ENCODE data around the gene TDRD1.
"Not testable (repeated sequence)": the region's sequence is repeated elsewhere in the genome, so short reads cannot be mapped to it uniquely, and the experiment has no call there.

The TDRD1 gene, protein sequence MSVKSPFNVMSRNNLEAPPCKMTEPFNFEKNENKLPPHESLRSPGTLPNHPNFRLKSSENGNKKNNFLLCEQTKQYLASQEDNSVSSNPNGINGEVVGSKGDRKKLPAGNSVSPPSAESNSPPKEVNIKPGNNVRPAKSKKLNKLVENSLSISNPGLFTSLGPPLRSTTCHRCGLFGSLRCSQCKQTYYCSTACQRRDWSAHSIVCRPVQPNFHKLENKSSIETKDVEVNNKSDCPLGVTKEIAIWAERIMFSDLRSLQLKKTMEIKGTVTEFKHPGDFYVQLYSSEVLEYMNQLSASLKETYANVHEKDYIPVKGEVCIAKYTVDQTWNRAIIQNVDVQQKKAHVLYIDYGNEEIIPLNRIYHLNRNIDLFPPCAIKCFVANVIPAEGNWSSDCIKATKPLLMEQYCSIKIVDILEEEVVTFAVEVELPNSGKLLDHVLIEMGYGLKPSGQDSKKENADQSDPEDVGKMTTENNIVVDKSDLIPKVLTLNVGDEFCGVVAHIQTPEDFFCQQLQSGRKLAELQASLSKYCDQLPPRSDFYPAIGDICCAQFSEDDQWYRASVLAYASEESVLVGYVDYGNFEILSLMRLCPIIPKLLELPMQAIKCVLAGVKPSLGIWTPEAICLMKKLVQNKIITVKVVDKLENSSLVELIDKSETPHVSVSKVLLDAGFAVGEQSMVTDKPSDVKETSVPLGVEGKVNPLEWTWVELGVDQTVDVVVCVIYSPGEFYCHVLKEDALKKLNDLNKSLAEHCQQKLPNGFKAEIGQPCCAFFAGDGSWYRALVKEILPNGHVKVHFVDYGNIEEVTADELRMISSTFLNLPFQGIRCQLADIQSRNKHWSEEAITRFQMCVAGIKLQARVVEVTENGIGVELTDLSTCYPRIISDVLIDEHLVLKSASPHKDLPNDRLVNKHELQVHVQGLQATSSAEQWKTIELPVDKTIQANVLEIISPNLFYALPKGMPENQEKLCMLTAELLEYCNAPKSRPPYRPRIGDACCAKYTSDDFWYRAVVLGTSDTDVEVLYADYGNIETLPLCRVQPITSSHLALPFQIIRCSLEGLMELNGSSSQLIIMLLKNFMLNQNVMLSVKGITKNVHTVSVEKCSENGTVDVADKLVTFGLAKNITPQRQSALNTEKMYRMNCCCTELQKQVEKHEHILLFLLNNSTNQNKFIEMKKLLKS

DNA sequence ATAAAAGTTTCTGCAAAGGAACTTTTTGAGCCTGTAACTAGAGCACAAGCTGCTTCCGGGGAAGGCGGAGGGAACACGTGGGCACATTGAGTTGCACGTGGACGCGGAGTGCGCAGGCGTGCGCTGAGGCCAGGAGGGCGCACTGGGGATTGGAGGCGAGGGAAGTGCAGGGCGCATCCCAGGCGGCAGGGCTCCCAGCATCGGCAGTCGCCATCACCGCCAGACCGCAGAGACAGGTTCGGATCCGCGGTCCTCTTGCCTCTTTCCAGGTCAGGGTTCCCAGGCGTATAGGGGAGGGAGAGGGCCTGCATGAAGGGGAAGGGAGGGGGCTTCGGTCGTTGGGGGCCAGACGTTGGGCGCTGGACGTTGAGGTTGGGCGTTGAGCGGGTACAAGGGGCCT, at the start of gene TDRD1:
TSS of gene TDRD1 (plus strand) at position 206 of the 400 bp plus-strand sequence. CDS start 8,479 bp downstream, outside the sequence.
- FAIRE-seq: no peak

DNA sequence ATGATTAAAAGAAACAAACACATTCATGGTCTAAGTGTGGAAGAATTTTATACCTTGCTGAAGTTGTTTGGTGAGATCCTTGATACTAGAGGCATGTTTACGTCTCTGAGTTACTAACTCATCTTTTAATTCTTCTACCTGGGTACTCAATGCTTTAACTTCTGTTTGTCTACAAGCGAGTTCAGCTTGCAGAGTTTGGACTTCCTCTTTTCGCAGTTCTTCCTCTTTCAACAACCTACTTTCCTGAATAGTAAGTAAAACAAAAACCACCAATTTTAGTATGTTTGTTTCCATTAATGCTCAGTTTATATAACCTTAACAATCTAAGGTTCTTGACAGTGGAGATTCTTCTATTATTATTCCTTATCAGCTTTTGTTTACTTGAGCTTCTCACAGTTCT, 48.1 kb upstream of the TDRD1 start:
- FAIRE-seq: no peak

DNA sequence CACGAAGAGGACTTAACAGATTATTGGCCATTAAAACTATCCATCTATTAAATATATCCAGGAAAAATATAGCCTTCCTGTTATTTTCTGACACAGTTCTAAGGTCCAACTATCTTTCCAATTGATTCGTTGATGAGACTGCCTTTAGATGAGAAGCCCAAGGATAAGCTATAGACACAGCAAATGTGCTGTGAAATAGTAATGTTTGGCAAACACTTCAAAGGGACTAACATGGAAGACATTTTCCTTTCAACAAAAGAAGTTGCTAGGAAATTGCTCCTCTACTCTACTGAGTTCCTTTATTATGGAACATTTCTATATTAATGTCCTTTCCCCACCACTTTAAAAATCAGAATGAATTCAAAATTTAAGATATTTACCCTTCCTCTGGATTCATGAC, 43.7 kb upstream of the TDRD1 start:
- FAIRE-seq: no peak

DNA sequence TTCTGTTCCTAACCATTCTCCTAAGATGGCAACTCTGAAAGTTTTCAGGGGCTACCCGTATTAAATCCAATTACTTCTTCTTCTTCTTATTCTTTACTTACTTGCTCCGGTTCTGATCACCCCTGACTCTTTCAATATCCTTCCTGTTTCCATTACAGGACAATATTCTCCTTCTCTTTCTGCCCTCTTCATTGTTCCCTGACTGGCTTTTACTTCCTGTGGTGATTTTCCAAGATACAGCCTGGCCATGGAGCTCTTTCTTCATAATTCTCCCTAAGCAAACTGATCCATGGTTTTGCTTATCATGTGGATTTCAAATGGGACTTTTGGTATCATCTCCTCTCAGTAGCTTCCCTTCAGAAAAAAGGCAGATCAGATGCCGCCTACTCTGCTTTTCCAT, 40.6 kb upstream of the TDRD1 start:
- FAIRE-seq: no peak

DNA sequence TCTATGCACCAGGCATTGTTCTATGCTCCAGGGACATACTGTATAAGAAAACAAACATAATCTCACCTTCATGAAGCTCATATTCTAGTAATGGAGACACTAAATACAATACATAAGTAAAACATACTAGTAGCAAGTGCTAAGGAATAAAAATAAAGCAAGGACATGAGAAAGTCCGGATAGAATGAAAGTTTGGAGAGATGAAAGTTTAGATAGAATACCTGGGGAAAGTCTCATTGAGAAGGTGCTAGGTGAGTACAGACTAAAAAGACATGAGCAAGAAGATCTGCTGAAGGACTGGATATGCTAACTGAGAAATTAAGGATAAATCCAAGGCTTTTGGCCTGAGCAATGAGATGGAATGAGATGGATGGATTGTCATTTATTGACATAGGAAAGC, 39.1 kb upstream of the TDRD1 start:
- FAIRE-seq: no peak

DNA sequence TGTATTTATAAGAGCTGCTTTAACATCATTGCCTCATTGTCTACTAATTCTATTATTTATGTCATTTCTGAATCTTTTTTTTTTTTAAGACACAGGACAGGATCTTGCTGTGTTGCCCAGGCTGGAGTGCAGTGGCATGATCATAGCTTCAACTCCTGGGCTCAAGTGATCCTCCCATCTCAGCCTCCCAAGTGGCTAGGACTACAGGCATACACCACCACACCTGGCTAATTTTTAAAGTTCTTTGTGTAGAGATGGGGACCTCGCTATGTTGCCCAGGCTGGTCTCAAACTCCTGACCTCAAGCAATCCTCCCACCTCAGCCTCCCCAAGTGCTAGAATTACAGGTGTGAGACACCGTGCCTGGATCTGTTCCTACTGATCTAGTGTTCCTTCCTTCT, 38.3 kb upstream of the TDRD1 start:
- FAIRE-seq: not testable (repeated sequence)

DNA sequence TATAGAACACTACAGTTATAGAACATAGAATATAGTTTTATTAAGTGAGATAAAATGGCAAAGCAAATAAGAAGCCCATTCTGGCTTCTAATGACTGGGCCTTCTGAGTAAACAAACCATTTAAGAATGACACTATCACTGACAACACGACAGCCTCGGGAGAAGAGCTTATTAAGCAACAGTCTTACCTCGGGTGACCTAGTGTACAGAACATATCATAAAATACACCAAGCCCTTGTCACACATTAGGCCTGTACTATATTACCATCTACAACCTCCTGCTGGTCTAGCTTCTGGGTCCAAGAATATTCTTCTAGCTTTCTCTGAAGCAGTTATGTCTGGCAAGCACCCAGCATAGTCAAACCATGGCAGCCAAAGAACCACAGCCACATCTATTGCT, 37.1 kb upstream of the TDRD1 start:
- FAIRE-seq: no peak

DNA sequence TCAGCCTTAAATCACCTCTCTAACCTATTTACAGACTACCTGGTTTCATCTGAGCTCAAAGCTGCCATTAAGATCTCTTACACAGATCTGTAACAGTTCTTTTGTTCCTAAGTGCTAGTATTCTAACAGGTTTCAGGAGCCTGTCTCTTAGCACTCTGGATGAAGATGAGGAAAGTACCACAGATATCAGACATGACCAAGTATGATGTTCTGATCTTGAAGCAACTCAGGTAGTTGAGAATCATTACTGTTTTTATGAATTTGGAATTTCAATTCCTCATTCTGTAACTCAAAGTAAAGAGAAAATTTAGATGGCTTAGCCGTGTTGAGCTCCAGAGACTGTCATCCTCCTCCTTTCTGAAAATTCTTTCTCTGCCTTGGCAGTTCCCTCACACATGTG, 36.0 kb upstream of the TDRD1 start:
- no peak for FAIRE-seq

DNA sequence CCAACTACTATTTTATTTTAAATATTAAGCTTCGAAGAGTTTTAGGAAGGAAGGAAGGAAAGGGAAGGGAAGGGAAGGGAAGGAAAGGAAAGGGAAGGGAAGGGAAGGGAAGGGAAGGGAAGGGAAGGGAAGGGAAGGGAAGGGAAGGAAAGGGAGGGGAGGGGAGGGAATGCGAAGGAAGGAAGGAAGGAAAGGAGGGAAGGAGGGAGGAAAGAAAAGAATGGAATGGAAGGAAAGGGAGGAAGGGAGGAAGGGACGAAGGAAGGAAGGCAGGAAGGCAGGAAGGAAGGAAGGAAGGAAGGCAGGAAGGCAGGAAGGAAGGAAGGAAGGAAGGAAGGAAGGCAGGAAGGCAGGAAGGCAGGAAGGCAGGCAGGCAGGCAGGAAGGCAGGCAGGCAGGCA, 29.7 kb upstream of the TDRD1 start:
- not testable (repeated sequence) for FAIRE-seq

DNA sequence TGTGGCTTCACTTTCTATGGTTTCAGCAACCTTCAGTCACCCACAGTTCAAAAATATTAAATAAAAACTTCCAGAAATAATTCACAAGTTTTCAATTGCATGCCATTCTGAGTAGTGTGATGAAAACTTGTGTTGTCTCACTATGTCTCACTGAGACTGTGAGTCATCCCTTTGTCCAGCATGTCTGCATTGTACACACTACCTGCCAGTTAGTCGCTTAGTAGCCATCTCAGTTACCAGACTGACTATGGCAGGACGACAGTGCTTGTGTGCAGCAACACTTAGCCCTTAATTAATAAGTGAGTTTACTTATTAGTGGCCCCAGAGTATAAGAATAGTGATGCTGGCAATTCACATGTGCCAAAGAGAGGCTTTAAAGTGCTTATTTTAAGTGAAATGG, 27.7 kb upstream of the TDRD1 start:
- FAIRE-seq: no peak

DNA sequence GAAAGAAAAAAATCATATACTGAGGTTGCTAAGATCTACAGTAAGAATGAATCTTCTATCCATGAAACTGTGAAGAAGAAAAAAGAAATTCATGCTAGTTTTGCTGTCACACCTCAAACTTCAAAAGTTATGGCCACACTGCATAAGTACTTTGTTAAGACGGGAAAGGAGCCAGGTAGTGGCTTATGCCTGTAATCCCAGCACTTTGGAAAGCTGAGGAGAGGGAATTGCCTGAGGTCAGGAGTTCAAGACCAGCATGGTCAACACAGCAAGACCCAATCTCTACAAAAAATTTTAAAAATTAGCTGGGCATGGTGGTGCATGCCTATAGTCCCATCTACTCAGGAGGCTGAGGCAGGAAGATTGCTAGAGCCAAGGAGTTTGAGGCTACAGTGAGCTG, 27.3 kb upstream of the TDRD1 start:
- FAIRE-seq: no peak

DNA sequence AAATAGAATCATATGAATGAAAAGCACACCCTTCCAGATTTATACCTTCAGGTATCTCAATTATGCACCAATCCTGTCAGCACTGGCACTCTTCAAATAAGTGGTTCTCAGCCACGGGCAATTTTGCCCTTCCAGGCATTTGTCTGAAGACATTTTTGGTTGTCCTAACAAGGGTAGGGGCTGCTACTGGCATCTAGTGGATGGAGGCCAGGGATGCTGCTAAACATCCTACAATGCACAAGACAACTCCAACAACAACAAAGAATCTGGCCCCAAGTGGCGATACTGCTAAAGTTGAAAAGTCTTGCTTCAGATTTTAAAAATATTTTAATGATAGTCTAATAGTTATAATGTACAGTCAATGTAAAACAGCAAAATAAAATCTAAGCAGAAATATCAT, 21.2 kb upstream of the TDRD1 start:
- FAIRE-seq: no peak

DNA sequence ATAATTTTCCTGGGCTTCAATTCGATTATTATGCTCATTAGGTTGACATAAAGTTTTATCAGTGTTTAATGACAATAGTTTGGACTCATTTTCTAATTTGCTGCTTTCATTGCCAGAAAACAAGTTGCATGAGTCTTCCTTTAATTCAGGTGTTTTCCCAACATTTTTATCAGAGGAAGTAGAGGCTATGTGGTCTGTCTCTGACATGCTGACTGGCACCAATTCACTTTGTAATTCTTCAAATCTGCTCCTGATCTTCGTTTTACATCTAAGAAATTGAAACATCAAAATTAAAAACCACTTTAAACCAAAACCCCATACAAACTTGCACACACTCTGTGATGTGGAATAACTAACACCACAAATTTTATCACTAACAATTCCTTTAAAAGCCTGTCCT, 16.1 kb upstream of the TDRD1 start:
- FAIRE-seq: no peak

DNA sequence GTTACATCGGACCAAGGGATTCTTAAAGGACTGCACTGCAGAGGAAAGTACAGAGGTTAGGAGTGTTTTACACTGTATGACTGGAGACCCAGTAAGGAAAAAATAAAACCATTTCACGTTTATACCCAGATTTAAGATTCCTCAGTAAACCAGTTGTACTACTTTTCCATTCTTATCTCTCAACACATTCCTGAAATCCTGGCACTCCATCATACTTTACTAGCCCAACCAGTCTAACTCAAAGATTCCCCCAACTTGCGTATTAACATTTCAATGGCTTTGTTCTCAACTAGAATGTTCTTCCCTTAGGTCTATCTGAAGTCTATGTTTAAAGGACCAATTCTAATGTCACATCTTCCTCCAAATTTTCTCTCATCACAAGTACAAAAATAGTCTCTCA, 13.1 kb upstream of the TDRD1 start:
- no peak for FAIRE-seq

DNA sequence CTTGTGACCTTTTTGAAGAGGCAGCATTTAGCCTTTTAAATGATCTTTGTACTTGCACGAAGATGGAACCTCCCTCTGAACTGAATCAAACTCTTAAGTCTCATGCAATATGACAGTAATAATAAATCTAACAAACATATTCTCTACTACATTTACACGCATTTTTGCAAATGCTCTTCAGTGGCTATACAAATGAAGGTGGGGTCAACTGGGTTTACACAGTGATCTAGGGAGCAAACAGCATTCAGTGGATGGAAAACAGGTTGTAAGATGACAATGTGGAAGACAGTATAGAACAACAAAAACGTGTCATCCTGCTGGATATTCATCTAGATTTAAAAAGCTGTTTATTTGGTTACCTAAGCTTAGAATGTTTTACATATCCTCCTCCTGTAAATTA, 12.7 kb upstream of the TDRD1 start:
- no peak for FAIRE-seq

DNA sequence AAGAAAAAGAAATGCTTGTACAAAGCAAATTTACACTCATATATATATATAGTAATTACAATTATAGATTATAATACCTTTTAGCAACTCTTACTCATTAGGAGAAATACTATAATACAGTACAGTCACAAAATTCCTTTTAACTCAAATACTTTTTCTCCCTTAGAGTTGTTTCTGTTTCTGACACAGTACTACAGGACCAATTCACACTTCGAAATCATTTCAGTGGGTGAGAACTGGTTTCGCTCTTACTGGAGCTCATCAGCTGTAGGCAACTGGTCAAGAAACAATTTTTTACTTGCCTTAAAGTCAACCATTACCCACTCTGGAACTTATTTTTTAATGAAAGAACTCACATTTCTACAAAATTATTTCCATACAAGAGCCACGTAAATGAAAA, 11.2 kb upstream of the TDRD1 start:
- no peak for FAIRE-seq

DNA sequence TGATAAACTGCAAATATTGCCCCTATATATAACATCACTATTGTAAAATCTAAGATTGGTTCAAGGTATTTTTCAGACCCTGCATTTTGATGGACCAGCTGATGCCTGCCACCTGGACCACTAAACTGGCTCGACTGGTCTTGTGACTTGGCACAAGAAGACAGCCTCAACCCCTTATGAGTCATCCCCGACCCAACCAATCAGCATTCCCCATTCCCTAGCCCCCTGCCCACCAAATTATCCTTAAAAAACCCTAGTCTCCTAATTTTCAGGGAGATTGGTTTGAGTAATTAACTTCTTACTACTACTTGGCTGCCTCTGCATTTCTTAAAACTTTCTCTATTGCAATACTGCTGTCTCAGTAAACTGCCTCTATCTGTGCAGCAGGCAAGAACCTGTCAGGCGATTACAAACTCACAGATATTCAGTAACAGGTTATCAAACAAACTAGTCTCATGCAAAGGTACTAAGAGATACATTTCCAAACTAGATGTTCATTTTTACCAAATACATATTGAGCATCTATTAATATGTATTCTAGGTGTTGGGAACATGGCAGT, 10.6 kb upstream of the TDRD1 start:
- no peak for FAIRE-seq

DNA sequence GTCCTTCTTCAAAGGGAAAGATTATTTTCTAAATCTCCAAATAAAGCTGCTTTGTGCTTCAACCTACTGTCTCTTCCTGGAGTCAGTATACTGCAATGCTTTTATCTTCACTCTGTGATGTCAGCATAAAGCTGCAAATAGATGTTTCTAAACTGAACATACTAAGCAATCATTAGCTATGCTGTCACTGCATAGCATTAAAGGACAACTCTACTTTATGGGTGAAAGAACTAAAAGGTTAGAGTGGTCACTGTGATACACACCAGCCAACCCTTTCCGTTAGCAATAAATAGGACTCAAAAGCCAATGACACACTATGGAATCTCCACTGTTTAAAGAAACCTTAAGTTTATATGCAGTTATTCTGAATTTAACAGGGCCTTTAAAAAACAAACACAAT, 6.9 kb upstream of the TDRD1 start:
- FAIRE-seq: no peak

DNA sequence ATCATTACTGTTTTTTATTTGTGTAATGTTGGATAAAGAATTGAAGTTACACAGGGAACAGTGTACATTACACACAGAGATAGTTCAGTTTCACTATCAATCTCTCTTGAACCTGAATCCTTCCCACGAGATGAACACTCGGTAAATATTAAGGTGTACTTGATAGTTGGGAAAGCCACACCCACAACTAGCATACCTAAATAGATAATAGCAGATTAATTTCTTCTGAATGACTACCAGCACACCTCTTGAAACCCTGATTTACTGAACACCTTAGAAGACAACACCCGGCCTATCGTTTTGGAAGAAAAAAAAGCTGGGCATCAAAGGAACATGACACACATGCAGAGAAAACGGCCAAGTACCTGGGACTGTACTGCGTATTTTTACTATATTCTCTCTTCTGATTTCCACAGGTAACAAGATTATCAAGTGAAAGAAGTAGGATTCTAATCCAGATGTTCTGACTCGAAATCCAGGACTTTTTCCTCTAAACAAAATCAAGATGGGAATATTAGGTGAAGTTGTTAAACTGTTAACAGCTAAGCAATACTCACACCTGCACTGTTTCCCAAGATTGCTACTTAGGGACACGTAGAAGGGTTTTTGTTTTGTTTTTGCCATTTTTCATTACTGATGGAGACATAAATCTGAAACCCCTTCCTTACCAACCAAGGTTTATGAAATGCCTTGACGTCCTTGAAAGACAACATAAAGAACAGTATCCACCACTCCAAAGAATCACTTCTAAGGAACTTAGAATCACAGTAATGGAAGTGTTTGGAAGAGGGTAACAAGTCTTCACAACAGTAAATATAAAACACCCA, 6.2 kb upstream of the TDRD1 start:
- no peak for FAIRE-seq

DNA sequence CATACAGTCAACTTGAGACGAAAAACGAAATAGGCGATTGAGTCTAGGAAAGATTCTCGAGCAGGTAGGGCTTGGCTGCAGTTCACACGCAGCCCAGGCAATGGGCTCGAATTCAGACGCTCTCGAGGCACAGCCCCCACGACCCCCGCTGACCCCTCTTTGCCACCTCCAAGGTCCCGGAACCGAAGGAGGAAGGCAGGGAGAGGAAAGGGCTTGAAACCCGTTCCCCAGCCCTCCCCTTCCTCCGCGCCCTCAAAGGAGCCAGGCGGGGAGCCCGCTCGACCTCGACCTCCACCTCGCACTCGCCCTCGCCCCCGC, 5.6 kb upstream of the TDRD1 start:
- no peak for FAIRE-seq

DNA sequence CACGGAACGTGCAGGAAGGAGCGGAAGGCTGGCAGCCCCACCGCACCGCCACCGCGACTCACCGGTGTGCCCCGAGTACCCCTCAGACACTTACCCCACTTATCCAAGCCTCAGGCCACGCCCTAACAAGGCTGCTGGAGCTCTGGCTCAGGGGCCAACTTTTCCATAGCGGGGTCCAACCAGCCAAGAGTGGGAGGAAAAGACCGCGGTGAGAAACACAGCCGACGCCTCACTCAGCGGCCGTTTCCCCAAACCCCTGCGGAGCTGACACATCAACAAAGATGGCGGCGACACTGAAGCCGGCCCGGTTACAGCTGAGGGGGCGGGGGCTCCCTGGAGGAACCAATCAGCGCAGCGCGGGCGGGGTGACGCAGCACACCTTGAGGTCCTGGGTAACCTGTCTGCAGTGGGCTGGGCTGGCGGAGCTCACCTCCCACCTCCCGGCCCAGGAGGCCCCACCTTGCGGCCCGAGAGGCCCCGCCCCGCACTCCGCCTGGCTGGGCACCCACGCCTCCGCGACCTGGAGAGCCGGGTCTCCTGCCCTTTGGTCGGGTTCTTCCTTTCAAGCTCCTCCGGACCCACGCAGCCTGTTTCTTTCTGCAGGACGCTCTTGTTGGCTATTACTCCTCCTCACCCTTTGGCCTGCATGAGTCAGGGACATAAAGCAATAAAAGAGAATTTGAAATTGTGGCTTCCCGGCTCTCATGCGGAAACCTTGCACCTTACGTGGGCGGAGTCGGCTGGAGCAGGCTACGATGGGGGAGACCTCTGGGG, 5.0 kb upstream of the TDRD1 start, which contains the start of gene CCDC186:
TSS of gene CCDC186 (minus strand) at position 283 of the 774 bp plus-strand sequence. CDS start 10,935 bp downstream, outside the sequence.
- no peak for FAIRE-seq

Measured in A204.1 (cell line).